ENCODE data around the gene FPR3. TPM values are rescaled to one million over a fixed set of nuclear protein-coding genes. Genes with fewer than 3 reads are reported as not detected.

Gene FPR3
- total RNA-seq, 1 experiment from 2014 or later: not detected

- Histone ChIP-seq H3K27ac (ENCODE audit: insufficient read length, low read depth, low read length) (no peak overlapping the region), H3K56ac (ENCODE audit: insufficient read length, low read depth, low read length) (no peak overlapping the region), H4K8ac (replicated peaks; ENCODE audit: insufficient read length, low read depth, low read length) (no peak overlapping the region), H3K4me2 (ENCODE audit: insufficient read depth, insufficient read length, low read length) (no peak overlapping the region), H3T11ph (ENCODE audit: low read length) (no peak overlapping the region), H3K4ac (ENCODE audit: low read depth, low read length) (no peak overlapping the region), H2AK5ac (ENCODE audit: insufficient read length, low read length) (no peak overlapping the region), H3K23ac (ENCODE audit: insufficient read length, low read depth, low read length) (no peak overlapping the region), H2AFZ (ENCODE audit: low read length) (no peak overlapping the region), H2BK5ac (ENCODE audit: insufficient read length, low read length) (no peak overlapping the region), H2BK120ac (ENCODE audit: low read depth, low read length, poor library complexity, severe bottlenecking) (no peak overlapping the region), H3K27me3 (ENCODE audit: insufficient read depth, low read length) (no peaks in the 10 kb centered on the region), H4K91ac (ENCODE audit: insufficient read length, low read depth, low read length) (no peak overlapping the region), H2BK20ac (ENCODE audit: low read depth, low read length, poor library complexity, severe bottlenecking) (no peak overlapping the region), H3K23me2 (ENCODE audit: insufficient read length, low read depth, low read length, poor library complexity, severe bottlenecking) (no peaks in the 10 kb centered on the region), H3K9me3 (ENCODE audit: control insufficient read depth, low read depth, low read length) (no peaks in the 10 kb centered on the region), H2BK15ac (ENCODE audit: low read depth, low read length) (no peak overlapping the region), H3K79me2 (ENCODE audit: insufficient read depth, low read length) (no peaks in the 10 kb centered on the region), H2BK12ac (ENCODE audit: insufficient read length, low read depth, low read length) (no peak overlapping the region), H3K4me1 (ENCODE audit: insufficient read depth, low read length) (no peaks in the 10 kb centered on the region), H3K9ac (ENCODE audit: extremely low read depth, insufficient read length, low read length) (no peak overlapping the region), H3K18ac (ENCODE audit: insufficient read length, low read depth, low read length) (no peak overlapping the region), H3K79me1 (ENCODE audit: insufficient read depth, low read depth, low read length, poor library complexity, severe bottlenecking) (no peaks in the 10 kb centered on the region), H3K14ac (ENCODE audit: insufficient read depth, low read length) (no peak overlapping the region), H4K20me1 (ENCODE audit: control insufficient read depth, insufficient read depth, insufficient read length) (no peaks in the 10 kb centered on the region), H4K5ac (ENCODE audit: insufficient read length, low read depth, low read length) (no peak overlapping the region)
- no CpG with 5 or more reads among the region's 1 CpG for WGBS (ENCODE audit: extremely low coverage, insufficient read length, low lambda C conversion rate)
- no peak for TF ChIP-seq CTCF (conservative IDR thresholded peaks at IDR 0.05)
- H3K36me3 Mint-ChIP-seq (ENCODE audit: insufficient read depth in 1 of 3, low read depth in 3 of 3): no peaks in the 10 kb centered on the region
- peaks cover 45% of the 10 kb centered on the region for H3K27me3 Mint-ChIP-seq (ENCODE audit: low read depth)
- no peak overlapping the region for H3K27ac Mint-ChIP-seq
- peaks cover 0 to 6% of the 10 kb centered on the region in 2 experiments; a peak in 2 of 4 replicates for H3K4me1 Mint-ChIP-seq
- H3K9me3 Mint-ChIP-seq: peaks cover 2 to 53% of the 10 kb centered on the region in 2 experiments; a peak in 3 of 5 replicates
- H3K4me3 Mint-ChIP-seq: no peak overlapping the region
- DNase-seq: no peak
Observed at GRCh38 chr19:51779181-51779580, 15.8 kb upstream of the FPR3 start.

All from H9 (cell line).